HUES48 (cell line): ENCODE data around the gene CGB7.

Experiments
- H3K27ac ChIP-seq: one replicate; pipeline ENCODE4 v1.7.0; 2013; ENCODE audit warnings: low read depth, low read length, inconsistent platforms
- H3K27me3 ChIP-seq: 2 replicates; pipeline ENCODE4 v1.6.1; 2013; ENCODE audit warnings: mild to moderate bottlenecking, low read length; ENCODE audit not compliant: control insufficient read depth, insufficient read depth
- H3K36me3 ChIP-seq: 2 replicates; pipeline ENCODE4 v1.6.1; 2013; ENCODE audit warnings: low read length; ENCODE audit not compliant: control insufficient read depth, insufficient read depth
- H3K4me1 ChIP-seq: 2 replicates; pipeline ENCODE4 v1.6.1; 2013; ENCODE audit warnings: mild to moderate bottlenecking, low read length; ENCODE audit not compliant: control insufficient read depth, insufficient read depth
- H3K4me3 ChIP-seq: 2 replicates; pipeline ENCODE4 v1.5.1; 2013; ENCODE audit warnings: mild to moderate bottlenecking, low read depth, low read length
- H3K9ac ChIP-seq: 2 replicates; pipeline ENCODE4 v1.6.1; 2013; ENCODE audit warnings: mild to moderate bottlenecking, low read depth, low read length, moderate library complexity
- H3K9me3 ChIP-seq: 2 replicates; pipeline ENCODE4 v1.6.1; 2013; ENCODE audit warnings: low read length; ENCODE audit not compliant: control insufficient read depth, insufficient read depth

Gene CGB7

DNA sequence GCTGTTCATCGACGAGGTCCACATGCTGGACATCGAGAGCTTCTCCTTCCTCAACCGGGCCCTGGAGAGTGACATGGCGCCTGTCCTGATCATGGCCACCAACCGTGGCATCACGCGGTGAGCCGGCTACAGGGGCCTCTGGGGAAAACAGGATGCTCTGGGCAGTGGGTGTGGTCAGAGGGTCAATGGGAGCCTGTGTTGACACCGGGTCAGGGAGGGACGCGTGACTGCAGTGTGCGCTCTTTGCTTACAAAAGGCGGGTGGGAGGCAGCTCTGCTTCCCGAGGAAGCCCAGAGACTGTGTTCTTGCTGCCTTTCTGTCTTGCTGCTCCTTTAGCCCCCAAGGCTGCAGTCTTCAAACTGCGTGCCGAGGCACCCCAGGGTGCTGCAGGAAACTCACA, 46.4 kb downstream of the CGB7 start:
- Histone ChIP-seq H3K27ac (no peak overlapping the region), H3K36me3 (peaks cover 75% of the 10 kb centered on the region), H3K9ac (no peak overlapping the region), H3K4me3 (no peak overlapping the region), H3K9me3 (no peaks in the 10 kb centered on the region), H3K27me3 (no peaks in the 10 kb centered on the region), H3K4me1 (no peaks in the 10 kb centered on the region)

DNA sequence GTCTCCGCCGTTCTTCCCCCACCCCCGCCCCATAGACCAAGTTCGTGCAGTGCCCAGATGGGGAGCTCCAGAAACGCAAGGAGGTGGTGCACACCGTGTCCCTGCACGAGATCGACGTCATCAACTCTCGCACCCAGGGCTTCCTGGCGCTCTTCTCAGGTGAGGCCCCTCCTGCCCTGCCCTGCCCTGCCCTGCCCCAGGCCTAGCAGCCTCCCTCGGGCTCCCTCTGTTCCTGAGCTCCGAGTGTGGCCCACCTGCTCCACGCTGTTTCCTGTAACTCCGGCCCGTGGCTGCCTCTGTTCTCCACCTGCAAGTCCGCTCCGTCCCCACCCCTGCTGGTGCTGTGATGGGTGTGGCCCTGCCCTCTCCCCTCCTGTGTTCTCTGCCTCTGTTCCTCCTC, 47.1 kb downstream of the CGB7 start:
- no peak overlapping the region for H3K4me3 ChIP-seq
- H3K9me3 ChIP-seq, result no peaks in the 10 kb centered on the region
- H3K4me1 ChIP-seq, result no peaks in the 10 kb centered on the region
- no peak overlapping the region for H3K27ac ChIP-seq
- H3K27me3 ChIP-seq, result no peaks in the 10 kb centered on the region
- no peak overlapping the region for H3K9ac ChIP-seq
- peaks cover 75% of the 10 kb centered on the region for H3K36me3 ChIP-seq

DNA sequence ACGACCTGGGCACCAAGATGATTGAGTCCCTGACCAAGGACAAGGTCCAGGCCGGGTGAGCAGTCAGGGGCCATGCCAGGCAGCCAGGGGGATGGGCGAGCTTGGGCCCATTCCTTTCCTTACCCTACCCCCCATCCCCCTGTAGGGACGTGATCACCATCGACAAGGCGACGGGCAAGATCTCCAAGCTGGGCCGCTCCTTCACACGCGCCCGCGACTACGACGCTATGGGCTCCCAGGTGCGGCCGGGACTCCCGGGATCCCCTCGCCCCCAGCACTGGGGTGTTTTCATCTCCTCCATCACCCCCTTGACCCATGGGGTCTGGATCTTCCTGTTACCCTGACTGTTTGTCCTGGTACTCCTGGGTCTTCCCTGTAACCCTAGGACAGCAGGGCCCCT, 47.7 kb downstream of the CGB7 start:
- no peak overlapping the region for H3K4me3 ChIP-seq
- no peaks in the 10 kb centered on the region for H3K4me1 ChIP-seq
- H3K9me3 ChIP-seq, result no peaks in the 10 kb centered on the region
- no peak overlapping the region for H3K9ac ChIP-seq
- H3K27me3 ChIP-seq, result no peaks in the 10 kb centered on the region
- H3K36me3 ChIP-seq, result peaks cover 75% of the 10 kb centered on the region
- no peak overlapping the region for H3K27ac ChIP-seq

DNA sequence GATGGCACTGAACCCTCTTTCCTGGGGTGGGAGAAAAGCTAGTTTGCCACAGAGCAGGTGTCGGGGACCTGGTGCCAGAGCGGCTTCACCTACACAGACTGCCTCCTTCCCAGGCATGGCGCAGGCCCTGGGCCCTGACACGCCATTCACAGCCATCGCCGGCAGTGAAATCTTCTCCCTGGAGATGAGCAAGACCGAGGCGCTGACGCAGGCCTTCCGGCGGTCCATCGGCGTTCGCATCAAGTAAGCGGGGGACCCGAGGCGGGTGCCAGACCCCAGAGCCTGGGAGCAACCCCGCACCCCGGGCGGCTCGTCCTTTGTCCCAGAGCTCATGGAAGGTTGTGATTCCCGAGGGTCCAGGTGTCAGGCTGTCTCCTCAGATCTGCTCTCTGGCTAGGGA, 50.6 kb downstream of the CGB7 start:
- Histone ChIP-seq H3K9ac (no peak overlapping the region), H3K27ac (no peak overlapping the region), H3K9me3 (no peaks in the 10 kb centered on the region), H3K4me1 (no peaks in the 10 kb centered on the region), H3K4me3 (no peak overlapping the region), H3K27me3 (no peaks in the 10 kb centered on the region), H3K36me3 (peaks cover 82% of the 10 kb centered on the region)

DNA sequence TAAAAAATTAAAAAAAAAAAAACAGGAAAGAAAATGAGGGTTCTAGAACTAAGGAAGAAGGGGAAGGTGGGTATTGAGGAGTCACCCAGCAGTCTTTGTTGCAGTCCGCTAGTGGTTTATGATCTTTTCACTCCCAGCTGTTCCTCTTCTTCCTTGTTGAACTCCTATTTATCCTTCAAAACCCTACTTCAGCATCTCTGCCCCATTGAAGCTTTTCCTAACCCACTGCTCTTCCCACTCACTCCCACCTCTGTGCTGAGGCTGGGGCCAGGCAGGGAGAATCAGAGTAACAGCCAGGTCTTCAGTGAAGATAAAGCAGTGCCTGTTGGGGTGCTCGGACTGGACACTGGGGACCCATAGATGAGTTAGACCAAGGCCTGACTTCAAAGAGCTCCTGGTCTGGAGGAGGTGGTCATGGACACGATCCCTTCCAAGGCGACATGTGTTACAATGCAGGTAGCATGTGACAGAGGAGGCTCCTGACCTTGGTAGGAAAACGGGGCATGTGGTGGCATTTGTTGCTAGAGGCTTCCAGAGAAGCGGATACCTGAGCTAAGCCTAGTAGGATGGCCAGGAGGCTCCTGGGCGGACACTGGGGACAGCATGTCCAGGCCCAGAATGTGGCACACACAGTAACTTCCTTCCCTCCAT, 52.5 kb downstream of the CGB7 start:
- no peak overlapping the region for H3K27ac ChIP-seq
- peaks cover 72% of the 10 kb centered on the region for H3K36me3 ChIP-seq
- H3K9ac ChIP-seq, result no peak overlapping the region
- H3K27me3 ChIP-seq, result no peaks in the 10 kb centered on the region
- H3K4me3 ChIP-seq, result no peak overlapping the region
- H3K4me1 ChIP-seq, result no peaks in the 10 kb centered on the region
- no peaks in the 10 kb centered on the region for H3K9me3 ChIP-seq
